ENCODE measurements around the gene CYP27B1. TPM values are rescaled to one million over a fixed set of nuclear protein-coding genes. Genes with fewer than 3 reads are reported as not detected.

CYP27B1 gene
- total and polyA plus RNA-seq, 2 experiments from 2014 or later = 1.1 to 2.7 TPM

GRCh38 chr12:57782243-57782607, 15.3 kb upstream of the CYP27B1 start:
- peaks cover 23% of the 10 kb centered on the region for H3K36me3 Mint-ChIP-seq (ENCODE audit: low read depth)
- no peak for TF ChIP-seq EZH2phosphoT487 (IDR thresholded peaks at IDR 0.05; ENCODE audit: unreplicated experiment)
- no peak for TF ChIP-seq ZNF114 (CRISPR knock-in tag; IDR thresholded peaks at IDR 0.05)
- TF ChIP-seq CREB1 (CRISPR knock-in tag; IDR thresholded peaks at IDR 0.05; ENCODE audit: low read depth) = no peak
- no peak for TF ChIP-seq POLR2AphosphoS5 (IDR thresholded peaks at IDR 0.05; ENCODE audit: low read depth)
- TF ChIP-seq ZNF331 (CRISPR knock-in tag; IDR thresholded peaks at IDR 0.05; ENCODE audit: low read depth) = no peak
- no peak for TF ChIP-seq ZNF462 (CRISPR knock-in tag; IDR thresholded peaks at IDR 0.05)
- TF ChIP-seq JUNB (IDR thresholded peaks at IDR 0.05; ENCODE audit: unreplicated experiment) = no peak
- no peak for TF ChIP-seq REST (IDR thresholded peaks at IDR 0.05; ENCODE audit: unreplicated experiment)
- no peak for TF ChIP-seq EZH2 (IDR thresholded peaks at IDR 0.05; ENCODE audit: low read depth, unreplicated experiment)
- no peak for TF ChIP-seq CTCF (conservative IDR thresholded peaks at IDR 0.05; ENCODE audit: low read depth in 2 of 2)
- TF ChIP-seq ETS1 (IDR thresholded peaks at IDR 0.05) = no peak

More at GRCh38 chr12:57782243-57782607, 15.3 kb upstream of the CYP27B1 start:
- peaks cover 18% of the 10 kb centered on the region for H3K79me2 ChIP-seq (replicated peaks; ENCODE audit: insufficient read depth)
- ATAC-seq (no peak), DNase-seq (ENCODE audit: low spot score) (no peak)
- Mint-ChIP-seq H3K4me1 (peaks cover 4% of the 10 kb centered on the region; the same call in 1 of the 3 replicates), H3K27ac (no peak overlapping the region), H3K9me3 (no peaks in the 10 kb centered on the region), H3K27me3 (ENCODE audit: insufficient read depth, low read depth, poor library complexity) (peaks cover 5% of the 10 kb centered on the region), H3K4me3 (peak overlapping the region; percentile 100)
- peaks cover 1% of the 10 kb centered on the region for H4K20me1 ChIP-seq (replicated peaks; ENCODE audit: insufficient read depth)
- no peaks in the 10 kb centered on the region for H3K9me2 ChIP-seq (ENCODE audit: insufficient read depth)
- H2AFZ ChIP-seq = no peak overlapping the region
- no peak overlapping the region for H3K27ac ChIP-seq (ENCODE audit: low read depth)
- H3K4me2 ChIP-seq = no peak overlapping the region
- H3K36me3 ChIP-seq (ENCODE audit: insufficient read depth) = peaks cover 18% of the 10 kb centered on the region; the same call in 1 of the 2 replicates
- H3K4me3 ChIP-seq = peak overlapping the region; percentile 100; the same call in 1 of the 2 replicates
- no peaks in the 10 kb centered on the region for H3F3A ChIP-seq (replicated peaks; ENCODE audit: low read depth)
- H3K27me3 ChIP-seq (ENCODE audit: insufficient read depth) = no peaks in the 10 kb centered on the region
- H3K4me1 ChIP-seq (ENCODE audit: insufficient read depth) = peaks cover 5% of the 10 kb centered on the region; the same call in 1 of the 2 replicates
